K562 (cell line): ENCODE results near the gene RBM28. TPM values are rescaled to one million over a fixed set of nuclear protein-coding genes. Genes with fewer than 3 reads are reported as not detected.
A peak's percentile ranks its signal among the peaks of the same experiment; 100 is the strongest.

Experiments
- ATAC-seq: fragments of 200-7000 bp; cut with Tn5 transposase; 3 replicates; pipeline ENCODE4 v1.9.1; 2020; ENCODE audit warnings: moderate library complexity
- BruUV-seq: library from RNA; stranded (reverse); fragments of 400-500 nt; replicated peaks from 2 replicates; lab custom pipeline; 2021; lab: Mats Ljungman, UMichigan
- CTCF ChIA-PET: fragments of 300-600 bp; formaldehyde crosslinking; extraction: SDS; loops from one replicate; lab custom pipeline; 2021; ENCODE audit warnings: low intra/inter-chr PET ratio; lab: Yijun Ruan, JAX
- POLR2A ChIA-PET: fragments of 300-600, 350-650 bp; sonication (Branson Sonifier 250); formaldehyde crosslinking; extraction: SDS; loops from one replicate; lab custom pipeline; 2021; ENCODE audit warnings: antibody characterized with exemption, inconsistent platforms; lab: Yijun Ruan, JAX
- DNase-seq, 4 experiments: peaks; one replicate each; pipeline versions ENCODE4 v3.0.0 to v3.0.0-alpha.2; 2011 to 2018; ENCODE audit warnings: low spot score in 3 of 4, mixed read lengths in 3 of 4; ENCODE audit errors: extremely low read depth in 1 of 4
- FAIRE-seq: peaks from 2 replicates; lab custom pipeline; 2011; peaks lifted over from hg19 to GRCh38; lab: Jason Lieb, UNC
- H2AFZ ChIP-seq: 2 replicates; pipeline ENCODE4 v1.6.0; 2011; ENCODE audit warnings: low read depth, low read length, control low read depth, inconsistent platforms
- H3K27ac ChIP-seq: fragments of 200-600 bp; 3 replicates; pipeline ENCODE4 v1.8.0; 2011; ENCODE audit warnings: low read depth, mild to moderate bottlenecking, control low read depth, inconsistent platforms, low read length, moderate library complexity, mixed read lengths; ENCODE audit errors: extremely low read depth
- H3K27me3 ChIP-seq, 2 experiments: fragments of 300-600 bp in 1 of 2; 2 replicates in 1 of 2; 3 replicates in 1 of 2; pipeline versions ENCODE4 v1.6.0 to v1.8.0; 2011; ENCODE audit warnings: inconsistent platforms in 2 of 2, low read length in 2 of 2, mild to moderate bottlenecking in 1 of 2, mixed read lengths in 1 of 2, moderate library complexity in 1 of 2; ENCODE audit not compliant: control insufficient read depth in 2 of 2, insufficient read depth in 2 of 2
- H3K36me3 ChIP-seq: fragments of 300-600 bp; 3 replicates; pipeline ENCODE4 v1.8.0; 2011; ENCODE audit warnings: mild to moderate bottlenecking, low read length, inconsistent platforms; ENCODE audit not compliant: control insufficient read depth, insufficient read depth
- H3K4me1 ChIP-seq, 2 experiments: fragments of 200-600 bp in 1 of 2; replicated peaks in 1 of 2; 2 replicates in 1 of 2; 3 replicates in 1 of 2; pipeline versions ENCODE4 v1.5.1 to v1.8.0; 2011; ENCODE audit warnings: inconsistent platforms in 2 of 2, low read length in 2 of 2, mild to moderate bottlenecking in 1 of 2, mixed read lengths in 1 of 2, moderate library complexity in 1 of 2; ENCODE audit not compliant: control insufficient read depth in 2 of 2, insufficient read depth in 2 of 2
- H3K4me2 ChIP-seq: 2 replicates; pipeline ENCODE4 v1.6.1; 2011; ENCODE audit warnings: low read length, control low read depth, inconsistent platforms, mixed read lengths; ENCODE audit not compliant: insufficient read depth
- H3K4me3 ChIP-seq: fragments of 200-600 bp; sonication (generic), shearing (Covaris generic); 2 replicates; pipeline ENCODE4 v1.5.1; 2016; ENCODE audit warnings: control low read depth, inconsistent platforms
- H3K79me2 ChIP-seq: fragments of 200-600 bp; 3 replicates; pipeline ENCODE4 v1.8.0; 2011; ENCODE audit warnings: low read length, inconsistent platforms; ENCODE audit not compliant: control insufficient read depth, insufficient read depth
- H3K9ac ChIP-seq, 2 experiments: 2 replicates each; pipeline versions ENCODE4 v1.6.0 to v1.6.1; 2011; ENCODE audit warnings: low read depth in 2 of 2, low read length in 2 of 2, control low read depth in 1 of 2, inconsistent platforms in 1 of 2, mild to moderate bottlenecking in 1 of 2, mixed read lengths in 1 of 2; ENCODE audit not compliant: insufficient read depth in 1 of 2
- H3K9me1 ChIP-seq: one replicate; pipeline ENCODE4 v1.6.0; 2011; ENCODE audit warnings: inconsistent platforms, mild to moderate bottlenecking, low read length, moderate library complexity; ENCODE audit not compliant: control insufficient read depth, insufficient read depth
- H3K9me3 ChIP-seq: replicated peaks from 2 replicates; pipeline ENCODE4 v1.5.1; 2011; ENCODE audit warnings: low read depth, low read length, inconsistent platforms; ENCODE audit not compliant: control insufficient read depth, insufficient read depth
- H4K20me1 ChIP-seq: replicated peaks from 2 replicates; pipeline ENCODE4 v1.6.1; 2011; ENCODE audit warnings: low read length, inconsistent platforms, mixed read lengths; ENCODE audit not compliant: control insufficient read depth, insufficient read depth
- C11orf30 ChIP-seq: fragments of 450-650 bp; IDR thresholded peaks from 2 replicates; pipeline ENCODE4 v1.6.1; 2016; ENCODE audit warnings: low read depth, mild to moderate bottlenecking
- CHD1 ChIP-seq: fragments of 200-600 bp; sonication (generic); IDR thresholded peaks from one replicate; pipeline ENCODE4 v1.6.1; 2012; ENCODE audit warnings: mild to moderate bottlenecking, moderate library complexity, low read length, inconsistent platforms
- CHD2 ChIP-seq: IDR thresholded peaks from 2 replicates; pipeline ENCODE4 v1.6.1; 2011; ENCODE audit warnings: low read depth, low read length
- DACH1 ChIP-seq: fragments of 450-650 bp; IDR thresholded peaks from 2 replicates; pipeline ENCODE4 v1.6.1; 2018; ENCODE audit not compliant: partially characterized antibody
- EZH2 ChIP-seq: IDR thresholded peaks from 2 replicates; pipeline ENCODE4 v1.6.1; 2012; ENCODE audit warnings: low read depth, mild to moderate bottlenecking, inconsistent platforms, low read length, borderline replicate concordance
- HDAC8 ChIP-seq: fragments of 450-650 bp; IDR thresholded peaks from 2 replicates; pipeline ENCODE4 v1.6.1; 2016; ENCODE audit warnings: mild to moderate bottlenecking, missing genetic modification characterization, moderate library complexity, missing compliant biosample characterization
- MAFF ChIP-seq: IDR thresholded peaks from 2 replicates; pipeline ENCODE4 v1.6.1; 2012; ENCODE audit warnings: low read length, improper control_type of control experiment
- MAFG ChIP-seq: fragments of 450-650 bp; conservative IDR thresholded peaks from 2 replicates; pipeline ENCODE4 v1.6.1; 2016; ENCODE audit warnings: missing genetic modification characterization, missing compliant biosample characterization
- MAFK ChIP-seq: IDR thresholded peaks from 2 replicates; pipeline ENCODE4 v1.6.1; 2011; ENCODE audit warnings: low read length, improper control_type of control experiment
- NFE2 ChIP-seq: IDR thresholded peaks from 2 replicates; pipeline ENCODE4 v1.6.1; 2014; ENCODE audit warnings: antibody characterized with exemption, low read depth
- SREBF2 ChIP-seq: sonication (generic); formaldehyde crosslinking; IDR thresholded peaks from 2 replicates; pipeline ENCODE4 v1.4.0; 2020; ENCODE audit warnings: mild to moderate bottlenecking, missing genetic modification reagents
- SUPT5H ChIP-seq: fragments of 450-650 bp; IDR thresholded peaks from 2 replicates; pipeline ENCODE4 v1.6.1; 2016
- TBP ChIP-seq: optimal IDR thresholded peaks from 2 replicates; pipeline ENCODE3; 2011; ENCODE audit warnings: low read depth, low read length, improper control_type of control experiment
- ZEB2 ChIP-seq: fragments of 450-650 bp; IDR thresholded peaks from 2 replicates; pipeline ENCODE4 v1.6.1; 2016
- ZNF316 ChIP-seq: fragments of 450-650 bp; IDR thresholded peaks from 2 replicates; pipeline ENCODE4 v1.6.1; 2016
- WGBS: fragments of 100-300 bp; shearing (Covaris generic); methylation state at CpG from one replicate; pipeline ENCODE4 v1.1.6; 2016; ENCODE audit warnings: low coverage, mixed read lengths; ENCODE audit not compliant: insufficient coverage; ENCODE audit errors: missing lambda C conversion rate; 5-methylcytosine and 5-hydroxymethylcytosine counted together
- in situ Hi-C: fragments of 300-500 bp; cut with MboI; formaldehyde crosslinking; loops from 4 replicates; pipeline ENCODE4 v1.15.0; 2018; ENCODE audit warnings: inconsistent platforms, mixed read lengths
- intact Hi-C: fragments of 100-400 bp; cut with micrococcal nuclease; formaldehyde crosslinking; loops from 2 replicates; pipeline ENCODE4 v1.14.2; 2022
- polyA plus RNA-seq, 8 experiments: library from polyadenylated mRNA; depleted of rRNA in 4 of 8; stranded (reverse) in 5 of 8; unstranded in 3 of 8; fragments of >200 nt; fragmentation: Nextera tagmentation in 2 of 8; fragmentation: Illumina TruSeq in 1 of 8; extraction: Ambion mirVana in 2 of 8; extraction: Trizol in 1 of 8; gene quantifications; 2 replicates each; pipeline versions ENCODE4 v1.2.1 to v1.2.3, GENCODE V29; 2011 to 2014; ENCODE audit warnings: inconsistent platforms in 1 of 8, missing spikeins in 1 of 8
- total RNA-seq, 7 experiments: library from RNA; depleted of rRNA in 6 of 7; stranded (reverse); fragments of >200 nt in 6 of 7; fragmentation: Illumina TruSeq in 2 of 7; extraction: Trizol in 2 of 7; gene quantifications; 2 replicates each; pipeline versions ENCODE4 v1.2.1 to v1.2.3, GENCODE V29; 2011 to 2021; ENCODE audit warnings: low replicate concordance in 1 of 7
- TF ChIP-seq, protein P1 (sequence below): sonication (generic); IDR thresholded peaks from 2 replicates; pipeline ENCODE4 v1.6.1; 2016
- TF ChIP-seq, protein P2 (sequence below): sonication (generic); formaldehyde crosslinking; IDR thresholded peaks from 2 replicates; pipeline ENCODE4 v1.8.0; 2022; ENCODE audit warnings: missing genetic modification reagents, mild to moderate bottlenecking, moderate library complexity, borderline replicate concordance
- TF ChIP-seq, protein P3 (sequence below): IDR thresholded peaks from 2 replicates; pipeline ENCODE4 v1.6.1; 2012; ENCODE audit warnings: low read depth, low read length, improper control_type of control experiment, borderline replicate concordance
- TF ChIP-seq, protein P4 (sequence below): fragments of 200-800 bp; sonication (Bioruptor generic); IDR thresholded peaks from 2 replicates; pipeline ENCODE4 v1.6.1; 2017; ENCODE audit warnings: missing genetic modification characterization, missing compliant biosample characterization

Gene RBM28
- total and polyA plus RNA-seq, 9 of the 15 experiments (the other 6 are each of a cell fraction or from before 2014, with no cell fraction given), result 65.8 to 213 (median 138) TPM

DNA sequence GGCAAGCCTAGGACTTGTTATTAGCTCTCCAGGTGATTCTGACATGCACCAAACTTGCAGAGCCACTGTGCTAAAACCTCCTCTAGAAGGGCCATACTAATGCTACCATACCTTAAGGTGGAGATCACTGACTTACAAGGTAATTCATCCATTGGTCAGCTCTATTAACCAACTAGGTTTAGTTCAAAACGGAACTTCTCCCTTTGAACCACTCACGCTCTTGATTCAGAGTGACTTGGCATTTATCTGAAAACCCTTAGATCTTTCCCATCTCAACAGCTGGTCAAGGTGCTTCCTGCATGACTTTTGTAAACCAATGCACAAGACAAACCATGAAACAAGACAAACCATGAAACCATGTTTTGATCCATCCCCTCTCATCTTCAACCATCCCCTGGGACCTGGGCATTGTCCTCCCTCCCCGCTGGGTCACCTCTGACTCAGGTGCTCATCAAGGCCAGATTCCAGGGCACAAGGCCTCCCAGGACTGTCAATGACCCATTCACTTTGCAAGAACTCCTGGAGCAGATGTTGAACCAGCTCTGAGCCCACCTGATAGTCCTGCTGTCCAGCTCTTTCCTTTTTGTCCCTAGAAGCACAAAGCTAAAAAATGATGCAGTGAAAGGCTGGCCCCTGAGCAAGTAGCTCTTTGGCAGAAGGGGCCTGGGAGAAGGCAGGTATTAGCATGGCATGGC lies 47.3 kb upstream of the RBM28 start:
- no peaks in the 10 kb centered on the region for H3K27me3 ChIP-seq
- H3K4me3 ChIP-seq, result no peak overlapping the region
- 0 out of 2 replicates have a peak, but pooled peaks cover 19% of the 10 kb centered on the region for H4K20me1 ChIP-seq
- no peak overlapping the region for H3K9ac ChIP-seq
- FAIRE-seq, result peak; percentile 71
- CTCF ChIA-PET, result interaction anchor here (0.6 kb wide), 1 partner anchor 1592 kb away, joined by 4 read pairs; no protein-coding TSS in a partner anchor
- H3K79me2 ChIP-seq, result no peaks in the 10 kb centered on the region
- no peak overlapping the region for H2AFZ ChIP-seq
- no peak overlapping the region for H3K4me2 ChIP-seq
- BruUV-seq, result no TSS peak
- intact Hi-C loops, result no loop called here
- POLR2A ChIA-PET, result interaction anchor here (0.6 to 1.8 kb wide), 10 partner anchors 8 to 665 kb away, joined by 3 to 11 read pairs (median 4); no protein-coding TSS in a partner anchor
- no peak overlapping the region for H3K27ac ChIP-seq
- H3K9me3 ChIP-seq, result no peaks in the 10 kb centered on the region
- peaks cover 0 to 20% of the 10 kb centered on the region in 2 experiments; a peak in 3 of 5 replicates for H3K4me1 ChIP-seq
- no peak for ATAC-seq
- DNase-seq, result peak in 1 of 4 experiments; percentile 31
- in situ Hi-C loops, result no loop called here
- H3K9me1 ChIP-seq, result peaks cover 3% of the 10 kb centered on the region
- peaks cover 37% of the 10 kb centered on the region; the same call in 1 of the 3 replicates for H3K36me3 ChIP-seq
- 21% methylated on average over 3 of the region's 3 CpGs for whole genome bisulfite sequencing
- TF ChIP-seq NFE2, result peak; percentile 74
- no peak for TF ChIP-seq TBP
- no peak for TF ChIP-seq HDAC8
- peak; percentile 84 for TF ChIP-seq MAFG (tag)
- TF ChIP-seq, protein P1, sequence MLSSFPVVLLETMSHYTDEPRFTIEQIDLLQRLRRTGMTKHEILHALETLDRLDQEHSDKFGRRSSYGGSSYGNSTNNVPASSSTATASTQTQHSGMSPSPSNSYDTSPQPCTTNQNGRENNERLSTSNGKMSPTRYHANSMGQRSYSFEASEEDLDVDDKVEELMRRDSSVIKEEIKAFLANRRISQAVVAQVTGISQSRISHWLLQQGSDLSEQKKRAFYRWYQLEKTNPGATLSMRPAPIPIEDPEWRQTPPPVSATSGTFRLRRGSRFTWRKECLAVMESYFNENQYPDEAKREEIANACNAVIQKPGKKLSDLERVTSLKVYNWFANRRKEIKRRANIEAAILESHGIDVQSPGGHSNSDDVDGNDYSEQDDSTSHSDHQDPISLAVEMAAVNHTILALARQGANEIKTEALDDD, result peak; percentile 80
- TF ChIP-seq MAFF, result peak; percentile 46; the same call in 1 of the 2 replicates
- TF ChIP-seq ZEB2, result 0 out of 2 replicates have a peak, but pooled peaks have one; percentile 48
- TF ChIP-seq CHD2, result peak; percentile 38; the same call in 1 of the 2 replicates
- peak; percentile 45; the same call in 1 of the 2 replicates for TF ChIP-seq SUPT5H
- TF ChIP-seq CHD1, result no peak
- no peak for TF ChIP-seq EZH2
- peak; percentile 22 for TF ChIP-seq DACH1
- TF ChIP-seq, protein P2, sequence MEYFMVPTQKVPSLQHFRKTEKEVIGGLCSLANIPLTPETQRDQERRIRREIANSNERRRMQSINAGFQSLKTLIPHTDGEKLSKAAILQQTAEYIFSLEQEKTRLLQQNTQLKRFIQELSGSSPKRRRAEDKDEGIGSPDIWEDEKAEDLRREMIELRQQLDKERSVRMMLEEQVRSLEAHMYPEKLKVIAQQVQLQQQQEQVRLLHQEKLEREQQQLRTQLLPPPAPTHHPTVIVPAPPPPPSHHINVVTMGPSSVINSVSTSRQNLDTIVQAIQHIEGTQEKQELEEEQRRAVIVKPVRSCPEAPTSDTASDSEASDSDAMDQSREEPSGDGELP, result 0 out of 2 replicates have a peak, but pooled peaks have one; percentile 27
- peak; percentile 54 for TF ChIP-seq C11orf30
- peak; percentile 55 for TF ChIP-seq ZNF316
- TF ChIP-seq, protein P3, sequence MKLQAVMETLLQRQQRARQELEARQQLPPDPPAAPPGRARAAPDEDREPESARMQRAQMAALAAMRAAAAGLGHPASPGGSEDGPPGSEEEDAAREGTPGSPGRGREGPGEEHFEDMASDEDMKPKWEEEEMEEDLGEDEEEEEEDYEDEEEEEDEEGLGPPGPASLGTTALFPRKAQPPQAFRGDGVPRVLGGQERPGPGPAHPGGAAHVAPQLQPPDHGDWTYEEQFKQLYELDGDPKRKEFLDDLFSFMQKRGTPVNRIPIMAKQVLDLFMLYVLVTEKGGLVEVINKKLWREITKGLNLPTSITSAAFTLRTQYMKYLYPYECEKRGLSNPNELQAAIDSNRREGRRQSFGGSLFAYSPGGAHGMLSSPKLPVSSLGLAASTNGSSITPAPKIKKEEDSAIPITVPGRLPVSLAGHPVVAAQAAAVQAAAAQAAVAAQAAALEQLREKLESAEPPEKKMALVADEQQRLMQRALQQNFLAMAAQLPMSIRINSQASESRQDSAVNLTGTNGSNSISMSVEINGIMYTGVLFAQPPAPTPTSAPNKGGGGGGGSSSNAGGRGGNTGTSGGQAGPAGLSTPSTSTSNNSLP, result no peak
- TF ChIP-seq SREBF2, result 0 out of 2 replicates have a peak, but pooled peaks have one; percentile 82
- TF ChIP-seq, protein P4, sequence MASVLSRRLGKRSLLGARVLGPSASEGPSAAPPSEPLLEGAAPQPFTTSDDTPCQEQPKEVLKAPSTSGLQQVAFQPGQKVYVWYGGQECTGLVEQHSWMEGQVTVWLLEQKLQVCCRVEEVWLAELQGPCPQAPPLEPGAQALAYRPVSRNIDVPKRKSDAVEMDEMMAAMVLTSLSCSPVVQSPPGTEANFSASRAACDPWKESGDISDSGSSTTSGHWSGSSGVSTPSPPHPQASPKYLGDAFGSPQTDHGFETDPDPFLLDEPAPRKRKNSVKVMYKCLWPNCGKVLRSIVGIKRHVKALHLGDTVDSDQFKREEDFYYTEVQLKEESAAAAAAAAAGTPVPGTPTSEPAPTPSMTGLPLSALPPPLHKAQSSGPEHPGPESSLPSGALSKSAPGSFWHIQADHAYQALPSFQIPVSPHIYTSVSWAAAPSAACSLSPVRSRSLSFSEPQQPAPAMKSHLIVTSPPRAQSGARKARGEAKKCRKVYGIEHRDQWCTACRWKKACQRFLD (CRISPR knock-in tag), result no peak
- peak; percentile 30; the same call in 1 of the 2 replicates for TF ChIP-seq MAFK
